Hippocampal formation (tissue), 2 donors: ENCODE measurements around the gene ITPKC.
A peak's percentile ranks its signal among the peaks of the same experiment; 100 is the strongest.

Experiments
- DNase-seq, 2 donors: peaks; one replicate each; lab custom pipeline; 2025; lab: John Stamatoyannopoulos, UW

Gene ITPKC

DNA sequence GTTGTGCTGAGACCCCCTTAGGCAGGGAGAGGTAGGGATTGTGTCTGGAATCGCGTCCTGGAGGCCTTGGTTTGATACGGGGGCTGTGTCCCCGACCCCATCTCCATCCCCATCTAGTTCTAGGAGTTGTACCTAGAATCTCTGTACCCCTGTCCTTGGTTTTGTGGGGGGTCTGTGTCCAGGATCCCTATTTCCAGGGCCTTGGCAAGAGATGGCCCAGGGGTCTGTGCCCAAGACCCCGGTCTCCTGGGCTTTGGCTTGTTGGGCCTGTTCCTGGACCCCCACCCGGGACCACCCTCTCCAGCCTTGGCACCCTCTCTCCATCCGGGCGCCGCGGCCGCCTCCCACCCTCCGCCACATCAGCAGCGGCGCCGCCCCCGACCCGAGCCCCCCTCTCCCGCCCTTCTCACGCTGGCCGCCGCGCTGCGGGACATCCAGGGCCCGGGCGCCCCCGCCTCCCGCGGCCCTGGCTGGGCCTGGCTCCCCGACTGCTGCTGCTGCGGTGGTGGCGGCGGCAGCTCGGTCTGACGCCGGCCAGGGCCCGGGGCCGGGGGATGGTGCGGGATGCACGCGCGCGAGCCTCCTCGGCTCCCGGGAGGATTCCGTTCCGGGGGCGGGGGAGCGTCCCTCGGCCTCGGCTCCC is 26.7 kb upstream of the ITPKC start, which contains the start of gene NUMBL:
Gene NUMBL, minus strand, starts transcription at position 602 of the 643 bp plus-strand sequence. Its CDS starts 168 bp downstream, at position 434.
- DNase-seq, result no peak

DNA sequence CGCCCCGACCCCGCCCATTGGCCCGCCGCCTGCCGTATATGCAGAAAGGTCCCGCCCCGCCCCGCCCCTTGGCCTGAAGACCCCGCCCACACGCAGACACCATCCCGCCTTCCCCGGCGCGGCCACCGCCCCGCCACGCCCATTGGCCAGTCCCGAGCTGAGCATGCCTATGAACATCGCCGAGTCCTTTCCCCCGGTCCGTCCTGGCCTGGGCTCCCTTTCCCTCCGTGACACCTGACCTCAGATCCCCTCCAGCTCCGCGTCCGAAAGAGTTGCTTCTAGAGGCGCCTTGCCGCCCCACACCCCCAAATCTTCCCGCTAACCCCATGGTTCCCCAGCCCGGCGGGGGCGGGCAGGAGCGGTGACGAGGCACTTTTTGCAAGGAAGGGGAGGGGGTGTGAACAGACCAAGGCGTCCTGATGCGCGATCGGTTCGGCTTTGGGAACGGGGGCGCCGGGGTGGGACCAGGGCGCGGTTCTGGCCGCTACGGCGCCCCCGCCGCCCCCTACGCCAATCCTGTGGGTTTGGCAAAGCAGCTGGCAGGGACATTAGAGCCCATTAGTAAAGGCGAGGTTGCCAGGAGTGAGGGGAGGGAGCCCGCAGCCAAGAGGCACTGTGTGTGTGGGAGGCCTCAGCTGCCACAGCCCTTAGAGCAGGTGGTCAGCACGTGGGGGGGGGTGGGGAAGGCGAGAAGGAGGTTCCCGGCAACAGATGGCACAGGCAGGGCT is 26.1 kb upstream of the ITPKC start:
- peak; percentile 87 to 92 for DNase-seq

GRCh38 chr19:40691421-40692211 is 25.3 kb upstream of the ITPKC start:
- DNase-seq, result peak in 1 of 2 donors; percentile 28

DNA sequence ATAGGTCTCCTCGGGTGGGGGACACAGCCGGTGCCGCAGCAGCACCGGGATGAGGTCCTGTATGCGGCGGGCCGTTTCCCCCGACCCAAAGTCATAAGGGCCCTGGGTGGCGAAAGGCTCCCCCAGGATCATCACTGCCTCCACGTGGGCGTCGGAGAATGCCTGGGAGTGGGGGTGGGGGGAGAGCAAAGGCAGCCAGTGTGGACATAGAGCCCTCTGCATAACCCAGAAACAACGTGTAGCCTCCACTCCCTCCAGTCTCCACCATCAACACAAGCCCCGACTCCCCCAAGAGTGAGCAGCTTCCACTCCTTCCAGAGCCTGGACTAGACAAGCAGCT is 24.7 kb upstream of the ITPKC start:
- no peak for DNase-seq

- no peak for DNase-seq
Measured at GRCh38 chr19:40693150-40693788, 23.6 kb upstream of the ITPKC start.

DNA sequence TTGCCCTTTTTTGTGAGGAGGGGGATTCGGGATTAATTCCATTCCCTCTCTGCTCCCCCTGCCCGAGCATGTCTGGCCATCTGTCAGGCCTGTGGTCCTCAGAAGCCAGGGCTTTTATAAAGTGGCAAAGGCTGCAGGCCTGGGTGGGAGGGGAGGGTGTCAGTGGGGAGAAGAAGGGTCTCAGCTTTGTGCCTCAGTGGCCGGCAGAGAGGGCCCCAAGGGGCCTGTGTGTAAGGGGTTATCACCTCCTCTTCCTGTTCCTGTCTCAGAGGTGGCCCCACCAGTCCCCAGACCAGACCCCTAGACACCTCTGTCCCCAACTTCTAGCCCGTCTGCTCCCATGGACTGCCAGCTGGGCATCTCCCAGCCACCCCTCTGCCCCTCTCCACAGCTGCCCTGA is 23.0 kb upstream of the ITPKC start:
- DNase-seq, result no peak

- DNase-seq, result no peak
Measured at GRCh38 chr19:40695881-40696280, 21.0 kb upstream of the ITPKC start.

- no peak for DNase-seq
Measured at GRCh38 chr19:40697007-40697406, 19.9 kb upstream of the ITPKC start.

DNA sequence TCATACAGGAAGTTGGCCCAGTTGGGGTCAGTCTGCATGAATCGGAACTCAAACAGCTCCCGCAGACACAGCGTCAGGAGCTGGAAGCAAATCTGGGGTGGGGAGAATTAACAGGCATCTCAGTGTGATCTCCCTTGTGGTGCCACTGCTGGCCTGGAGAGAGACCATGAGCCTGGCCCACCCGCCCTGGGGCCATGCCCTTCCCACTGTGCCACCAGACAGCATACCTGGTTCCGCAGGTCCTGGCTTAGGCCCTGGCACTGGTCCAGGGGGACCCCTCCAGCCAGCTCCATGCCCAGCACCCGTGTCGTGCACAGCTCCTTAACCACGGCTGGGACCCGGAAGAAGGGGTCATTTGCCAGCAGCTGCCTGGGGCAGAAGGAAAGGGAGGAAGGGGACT is 16.8 kb upstream of the ITPKC start:
- DNase-seq, result no peak

- no peak for DNase-seq
Measured at GRCh38 chr19:40701758-40702157, 15.2 kb upstream of the ITPKC start.

DNA sequence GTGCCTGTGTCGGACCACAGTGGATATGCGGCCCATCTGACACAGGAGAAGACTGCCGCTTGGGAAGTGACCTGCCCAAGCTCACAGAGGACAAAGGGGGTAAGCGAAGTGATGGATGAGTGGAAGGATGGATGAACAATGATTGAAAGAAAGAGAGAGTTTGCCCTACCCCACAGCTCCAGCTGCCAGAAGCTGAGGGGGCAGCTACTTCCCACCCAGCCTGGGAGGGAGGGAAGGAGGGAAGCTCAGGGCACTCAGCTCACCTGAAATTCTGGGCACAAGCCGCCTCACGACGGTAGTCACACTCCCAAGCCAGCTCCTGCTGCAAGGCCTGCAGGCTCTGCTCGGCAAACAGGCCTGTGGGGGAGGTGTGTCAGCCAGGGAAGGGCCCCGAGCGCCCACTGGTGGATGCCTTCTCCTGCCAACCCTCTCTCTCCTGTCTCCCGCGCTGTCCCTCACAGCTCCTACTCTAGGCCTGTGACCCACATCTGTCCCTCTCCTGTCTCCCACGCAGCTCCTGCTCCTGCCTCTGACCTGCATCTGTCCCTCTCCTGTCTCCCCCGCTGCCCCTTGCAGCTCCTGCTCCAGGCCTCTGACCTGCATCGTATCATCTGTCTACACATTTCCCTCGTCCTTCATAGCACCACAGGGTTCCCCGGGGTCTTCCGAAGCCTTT is 14.4 kb upstream of the ITPKC start:
- DNase-seq, result peak in 1 of 2 donors; percentile 13

DNA sequence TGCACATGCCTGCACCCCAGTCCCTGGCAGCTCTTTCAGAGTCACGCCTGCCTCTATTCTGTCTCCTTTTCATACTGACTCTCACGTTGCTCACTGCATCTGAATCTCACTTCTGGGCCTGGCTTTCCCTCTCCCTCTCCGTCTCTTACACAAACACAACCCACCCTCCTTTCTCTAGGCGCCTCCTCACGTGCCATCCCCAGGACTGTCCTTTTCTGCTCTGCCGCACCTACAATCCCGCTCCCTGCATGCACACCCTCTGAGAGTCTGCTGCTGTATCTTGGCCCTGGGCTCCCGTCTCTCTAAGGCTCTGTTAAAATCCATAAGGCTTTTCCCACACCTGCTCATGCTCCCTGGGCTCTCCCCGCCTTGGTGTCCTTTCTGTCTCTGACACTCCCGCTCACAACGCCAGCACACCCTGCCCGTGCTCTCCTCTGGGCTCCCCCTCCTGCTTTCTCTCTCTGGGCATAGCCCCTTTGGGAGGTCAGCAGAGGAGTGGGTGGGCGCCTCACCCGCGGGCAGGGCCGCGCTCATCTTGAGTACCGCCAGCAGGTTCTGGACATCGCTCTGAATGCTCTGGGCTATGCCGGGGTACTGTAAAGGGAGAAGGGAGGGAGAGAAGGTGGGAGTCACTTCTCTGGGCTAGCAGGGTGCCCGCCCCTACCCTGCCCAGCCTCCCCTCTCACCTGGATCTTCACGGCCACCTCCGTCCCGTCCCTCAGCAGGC is 13.7 kb upstream of the ITPKC start:
- no peak for DNase-seq

GRCh38 chr19:40704491-40705361 is 12.2 kb upstream of the ITPKC start:
- no peak for DNase-seq

GRCh38 chr19:40705362-40705651 is 11.6 kb upstream of the ITPKC start:
- DNase-seq, result no peak

GRCh38 chr19:40705950-40706619 is 10.8 kb upstream of the ITPKC start:
- DNase-seq, result no peak

GRCh38 chr19:40707615-40708014 is 9.3 kb upstream of the ITPKC start:
- DNase-seq, result no peak

- no peak for DNase-seq
Measured at GRCh38 chr19:40709817-40710216, 7.1 kb upstream of the ITPKC start.

GRCh38 chr19:40713939-40714338 is 3.0 kb upstream of the ITPKC start:
- no peak for DNase-seq

DNA sequence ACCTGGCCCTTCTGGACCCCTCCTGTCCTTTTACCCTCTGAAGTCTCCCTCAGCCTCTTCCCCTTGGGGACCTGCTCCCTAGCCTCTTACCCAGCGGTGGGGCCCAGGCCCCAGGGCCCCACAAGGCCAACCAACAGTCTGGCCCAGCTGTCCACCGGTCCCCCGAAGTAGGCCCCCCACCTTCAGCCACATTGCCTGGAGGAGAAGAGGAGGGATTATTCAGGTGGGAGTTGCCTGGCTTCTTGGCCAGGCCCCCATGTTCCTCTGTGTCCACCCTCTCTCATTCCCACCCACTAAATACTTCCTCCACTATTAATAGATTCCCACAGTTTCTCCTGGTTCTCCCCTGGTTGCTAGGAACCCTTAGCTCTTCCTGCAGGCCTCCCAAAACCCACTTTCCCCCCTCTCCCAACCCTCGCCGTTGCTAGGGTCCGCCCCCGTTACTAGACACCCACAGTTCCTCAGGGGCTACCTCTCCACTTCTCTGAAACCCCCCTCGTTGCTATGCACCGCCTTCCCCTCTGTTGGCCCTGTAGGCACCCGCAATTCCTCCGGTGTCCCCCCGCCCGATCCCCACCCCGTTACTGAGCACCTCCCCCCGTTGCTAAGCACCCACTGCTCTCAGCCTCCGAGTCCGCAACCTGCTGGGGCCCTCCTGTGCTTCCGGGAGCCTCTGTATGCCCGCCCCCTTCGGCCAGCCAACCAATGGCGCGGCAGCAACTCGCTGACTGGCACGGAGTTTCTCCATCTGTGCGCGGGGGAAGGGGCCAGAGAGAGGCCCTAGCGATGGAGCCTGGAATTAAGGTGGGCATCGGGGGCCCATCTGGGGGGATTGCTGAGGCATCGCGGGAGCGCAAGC is 2.2 kb upstream of the ITPKC start:
- DNase-seq, result peak; percentile 90 to 91
